ENCODE measurements around the gene LRMDA.

Gene LRMDA

GRCh38 chr10:75531571-75532031 lies 100.2 kb downstream of the LRMDA start:
- TF ChIP-seq CREB1 (IDR thresholded peaks at IDR 0.05; ENCODE audit: low read depth) (no peak), USF1 (IDR thresholded peaks at IDR 0.05) (no peak), TAF1 (IDR thresholded peaks at IDR 0.05; ENCODE audit: low read depth) (no peak), YY1 (IDR thresholded peaks at IDR 0.05; ENCODE audit: low read depth) (no peak), NFIC (IDR thresholded peaks at IDR 0.05) (no peak), ZBTB7A (IDR thresholded peaks at IDR 0.05; ENCODE audit: low read depth) (no peak)

DNA sequence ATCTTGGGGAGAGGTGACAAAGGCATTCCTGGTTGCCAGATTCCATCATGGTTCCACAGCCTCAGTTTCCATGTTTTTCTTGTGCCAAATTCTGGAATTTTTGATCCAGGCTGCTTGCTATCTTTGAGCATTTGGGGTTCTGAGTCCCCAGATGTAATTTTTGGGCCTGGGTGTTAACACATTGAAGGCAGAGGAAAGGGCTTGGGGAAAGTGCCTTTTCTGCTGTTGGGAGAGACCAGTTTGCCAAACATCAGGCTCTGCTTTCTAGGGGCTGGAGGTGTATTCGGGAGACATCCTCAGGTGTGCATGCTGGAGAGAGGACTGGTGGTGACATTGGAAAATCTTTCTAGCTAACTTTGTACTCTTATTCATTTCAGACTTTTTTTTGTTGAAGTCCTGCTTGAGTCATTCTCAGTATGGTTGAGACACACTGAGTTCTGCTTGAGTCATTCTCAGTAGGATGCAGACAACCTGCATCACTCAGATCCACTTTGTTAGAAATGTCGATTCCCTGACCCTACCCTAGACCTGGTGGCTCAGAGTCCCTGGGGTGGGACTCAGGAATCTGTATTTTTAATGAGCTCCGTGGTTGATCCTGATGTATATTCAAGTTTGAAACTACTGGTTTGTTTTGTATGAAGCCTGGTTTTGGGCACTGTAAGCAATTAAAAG lies 101.0 kb downstream of the LRMDA start:
- TF ChIP-seq CEBPB (IDR thresholded peaks at IDR 0.05) = no peak
- no peak for TF ChIP-seq FOXM1 (IDR thresholded peaks at IDR 0.05; ENCODE audit: borderline replicate concordance, low read depth)
- no peak for TF ChIP-seq RAD21 (IDR thresholded peaks at IDR 0.05; ENCODE audit: low read depth)
- TF ChIP-seq YY1 (IDR thresholded peaks at IDR 0.05; ENCODE audit: low read depth) = no peak
- no peak for TF ChIP-seq USF1 (IDR thresholded peaks at IDR 0.05)
- TF ChIP-seq REST (IDR thresholded peaks at IDR 0.05; ENCODE audit: low read depth) = no peak
- no peak for TF ChIP-seq NFIC (IDR thresholded peaks at IDR 0.05)
- no peak for TF ChIP-seq CREB1 (IDR thresholded peaks at IDR 0.05; ENCODE audit: low read depth)
- no peak for TF ChIP-seq TAF1 (IDR thresholded peaks at IDR 0.05; ENCODE audit: low read depth)
- no peak for TF ChIP-seq TCF12 (IDR thresholded peaks at IDR 0.05; ENCODE audit: low read depth)
- TF ChIP-seq MAX (IDR thresholded peaks at IDR 0.05) = no peak
- no peak for TF ChIP-seq EGR1 (IDR thresholded peaks at IDR 0.05)
- TF ChIP-seq TEAD4 (IDR thresholded peaks at IDR 0.05) = no peak
- no peak for TF ChIP-seq ZBTB7A (IDR thresholded peaks at IDR 0.05; ENCODE audit: low read depth)
- no peak for TF ChIP-seq EP300 (IDR thresholded peaks at IDR 0.05; ENCODE audit: borderline replicate concordance)

DNA sequence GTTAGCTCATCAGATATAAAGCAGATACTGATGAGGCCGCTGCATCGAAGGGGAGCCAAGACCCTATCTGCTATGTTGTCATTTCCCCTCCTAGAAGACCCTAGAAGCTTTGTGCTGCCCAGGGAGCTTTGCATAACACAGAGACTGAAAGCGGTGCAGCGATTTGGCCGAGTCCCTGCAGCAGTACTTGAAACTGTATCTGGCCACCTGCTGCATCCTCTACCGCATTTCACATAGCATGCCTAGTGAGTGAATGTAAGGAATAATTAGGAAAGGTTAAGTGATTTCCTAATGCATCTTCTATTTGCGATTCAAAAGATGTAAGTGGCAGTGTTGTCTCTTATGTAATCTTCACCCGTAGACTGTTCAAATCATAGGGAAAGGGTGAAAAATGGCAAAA lies 106.7 kb downstream of the LRMDA start:
- no peak for TF ChIP-seq TAF1 (IDR thresholded peaks at IDR 0.05; ENCODE audit: low read depth)
- no peak for TF ChIP-seq FOXM1 (IDR thresholded peaks at IDR 0.05; ENCODE audit: borderline replicate concordance, low read depth)
- TF ChIP-seq TCF12 (IDR thresholded peaks at IDR 0.05; ENCODE audit: low read depth) = no peak
- no peak for TF ChIP-seq EP300 (IDR thresholded peaks at IDR 0.05; ENCODE audit: borderline replicate concordance)
- TF ChIP-seq ZBTB7A (IDR thresholded peaks at IDR 0.05; ENCODE audit: low read depth) = no peak

GRCh38 chr10:75538765-75539164 lies 107.3 kb downstream of the LRMDA start:
- TF ChIP-seq USF1 (IDR thresholded peaks at IDR 0.05) = no peak
- no peak for TF ChIP-seq NFIC (IDR thresholded peaks at IDR 0.05)

DNA sequence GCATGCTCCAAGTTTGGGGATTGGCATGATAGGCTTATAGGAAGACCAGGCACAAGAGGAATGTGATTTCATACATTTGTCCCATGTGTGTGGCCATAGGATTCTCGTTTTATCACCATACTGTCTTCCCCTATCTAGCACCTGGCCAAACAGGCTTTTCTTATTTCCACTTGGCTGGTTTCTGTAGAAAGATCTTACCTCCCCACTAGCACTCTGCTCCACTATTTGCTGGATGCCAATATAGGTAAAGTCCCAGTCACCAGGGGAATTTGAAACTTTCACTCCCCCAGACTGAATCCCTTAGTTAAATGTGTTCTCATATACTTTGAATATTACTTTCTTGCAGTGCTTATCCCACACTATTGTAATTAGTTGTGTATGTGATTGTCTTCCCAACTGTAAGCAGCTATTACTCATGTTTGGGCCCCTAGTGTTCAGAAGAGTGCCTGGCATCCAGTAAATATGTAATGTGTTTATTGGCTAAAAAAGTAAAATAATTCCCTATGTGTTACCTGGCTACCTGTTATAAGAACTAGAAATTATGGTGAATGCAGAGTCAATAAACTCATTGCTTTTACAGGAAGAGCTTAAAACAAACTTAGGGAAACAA lies 109.0 kb downstream of the LRMDA start:
- TF ChIP-seq EGR1 (IDR thresholded peaks at IDR 0.05) (no peak), CREB1 (IDR thresholded peaks at IDR 0.05; ENCODE audit: low read depth) (no peak)

- no peak for TF ChIP-seq ZBTB7A (IDR thresholded peaks at IDR 0.05; ENCODE audit: low read depth)
- no peak for TF ChIP-seq TAF1 (IDR thresholded peaks at IDR 0.05; ENCODE audit: low read depth)
- no peak for TF ChIP-seq TEAD4 (IDR thresholded peaks at IDR 0.05)
- no peak for TF ChIP-seq CEBPB (IDR thresholded peaks at IDR 0.05)
- TF ChIP-seq REST (IDR thresholded peaks at IDR 0.05; ENCODE audit: low read depth) = no peak
- TF ChIP-seq EP300 (IDR thresholded peaks at IDR 0.05; ENCODE audit: borderline replicate concordance) = no peak
- TF ChIP-seq RAD21 (IDR thresholded peaks at IDR 0.05; ENCODE audit: low read depth) = no peak
- no peak for TF ChIP-seq FOXM1 (IDR thresholded peaks at IDR 0.05; ENCODE audit: borderline replicate concordance, low read depth)
- TF ChIP-seq NFIC (IDR thresholded peaks at IDR 0.05) = no peak
- TF ChIP-seq TCF12 (IDR thresholded peaks at IDR 0.05; ENCODE audit: low read depth) = no peak
- no peak for TF ChIP-seq CREB1 (IDR thresholded peaks at IDR 0.05; ENCODE audit: low read depth)
- TF ChIP-seq USF1 (IDR thresholded peaks at IDR 0.05) = no peak
- no peak for TF ChIP-seq MAX (IDR thresholded peaks at IDR 0.05)
Measured at GRCh38 chr10:75540981-75541380, 109.6 kb downstream of the LRMDA start.

Measured in Ishikawa (cell line).